Neural cell (in vitro differentiated cells): ENCODE results near the gene ACO2. TPM values are rescaled to one million over a fixed set of nuclear protein-coding genes. Genes with fewer than 3 reads are reported as not detected.
A peak's percentile ranks its signal among the peaks of the same experiment; 100 is the strongest.

ENCODE experiments used
- H2AFZ ChIP-seq: fragments of 200-600, 300-800 bp; sonication (generic), shearing (Covaris generic); 2 replicates; pipeline ENCODE4 v1.6.0; 2014; ENCODE audit warnings: low read depth, mild to moderate bottlenecking, antibody characterized with exemption, low read length, moderate library complexity
- H3F3A ChIP-seq: fragments of 200-600 bp; shearing (Covaris generic); 2 replicates; pipeline ENCODE4 v1.6.1; 2016; ENCODE audit warnings: mild to moderate bottlenecking, moderate library complexity, mixed read lengths, antibody characterized with exemption, low read length; ENCODE audit not compliant: insufficient read depth, poor library complexity, severe bottlenecking
- H3K27ac ChIP-seq: fragments of 200-600, 300-800 bp; sonication (generic), shearing (Covaris generic); 2 replicates; pipeline ENCODE4 v1.5.1; 2014; ENCODE audit warnings: mild to moderate bottlenecking, low read length, moderate library complexity
- H3K27me3 ChIP-seq: fragments of 300-800, 200-600 bp; sonication (generic), shearing (Covaris generic); 2 replicates; pipeline ENCODE4 v1.6.0; 2014; ENCODE audit warnings: mild to moderate bottlenecking, low read depth, low read length, moderate library complexity; ENCODE audit not compliant: insufficient read depth
- H3K36me3 ChIP-seq: fragments of 300-800, 200-600 bp; sonication (generic), shearing (Covaris generic); 2 replicates; pipeline ENCODE4 v1.5.1; 2014; ENCODE audit warnings: mild to moderate bottlenecking, antibody characterized with exemption, low read length, moderate library complexity; ENCODE audit not compliant: insufficient read depth
- H3K4me2 ChIP-seq: fragments of 300-800, 200-600 bp; sonication (generic), shearing (Covaris generic); 2 replicates; pipeline ENCODE4 v1.6.0; 2014; ENCODE audit warnings: mild to moderate bottlenecking, low read length
- H3K4me3 ChIP-seq: fragments of 300-800, 200-600 bp; sonication (generic), shearing (Covaris generic); 2 replicates; pipeline ENCODE4 v1.5.1; 2014; ENCODE audit warnings: mild to moderate bottlenecking, low read length, moderate library complexity
- H3K79me2 ChIP-seq: fragments of 200-600 bp; shearing (Covaris generic); replicated peaks from 2 replicates; pipeline ENCODE4 v1.6.0; 2014; ENCODE audit warnings: mild to moderate bottlenecking, low read length, moderate library complexity; ENCODE audit not compliant: insufficient read depth
- H3K9ac ChIP-seq: fragments of 300-800, 200-600 bp; sonication (generic), shearing (Covaris generic); 2 replicates; pipeline ENCODE4 v1.6.1; 2016; ENCODE audit warnings: mild to moderate bottlenecking, low read length, mixed read lengths
- H3K9me2 ChIP-seq: fragments of 200-600 bp; shearing (Covaris generic); 2 replicates; pipeline ENCODE4 v1.6.1; 2016; ENCODE audit warnings: mild to moderate bottlenecking, low read length, mixed read lengths; ENCODE audit not compliant: insufficient read depth
- H3K9me3 ChIP-seq: fragments of 200-600, 300-800 bp; sonication (generic), shearing (Covaris generic); 2 replicates; pipeline ENCODE4 v1.6.1; 2016; ENCODE audit warnings: mild to moderate bottlenecking, mixed run types, low read length, moderate library complexity, mixed read lengths
- H4K20me1 ChIP-seq: fragments of 200-600 bp; shearing (Covaris generic); 2 replicates; pipeline ENCODE4 v1.6.1; 2016; ENCODE audit warnings: mild to moderate bottlenecking, mixed run types; ENCODE audit not compliant: insufficient read depth
- CTCF ChIP-seq: fragments of 450-650 bp; IDR thresholded peaks from 2 replicates; pipeline ENCODE4 v1.5.1; 2014; ENCODE audit warnings: antibody characterized with exemption, mild to moderate bottlenecking, moderate library complexity; ENCODE audit not compliant: poor library complexity, severe bottlenecking
- EP300 ChIP-seq: fragments of 450-650 bp; conservative IDR thresholded peaks from 2 replicates; pipeline ENCODE4 v1.6.1; 2014; ENCODE audit warnings: antibody characterized with exemption, mild to moderate bottlenecking, moderate library complexity; ENCODE audit not compliant: poor library complexity, severe bottlenecking
- EZH2 ChIP-seq: fragments of 200-600, 300-800 bp; shearing (Covaris generic), sonication (generic); IDR thresholded peaks from 2 replicates; pipeline ENCODE4 v1.6.1; 2014; ENCODE audit warnings: antibody characterized with exemption, low read length, borderline replicate concordance, mild to moderate bottlenecking; ENCODE audit not compliant: insufficient read depth, poor library complexity, severe bottlenecking
- MXI1 ChIP-seq: fragments of 450-650 bp; conservative IDR thresholded peaks from 2 replicates; pipeline ENCODE4 v1.6.1; 2014; ENCODE audit warnings: antibody characterized with exemption, mild to moderate bottlenecking; ENCODE audit not compliant: poor library complexity, severe bottlenecking
- POLR2AphosphoS5 ChIP-seq: IDR thresholded peaks from 2 replicates; pipeline ENCODE4 v1.6.1; 2012
- REST ChIP-seq: IDR thresholded peaks from 2 replicates; pipeline ENCODE4 v1.6.1; 2012; ENCODE audit warnings: borderline replicate concordance
- TAF1 ChIP-seq: IDR thresholded peaks from 2 replicates; pipeline ENCODE4 v1.6.1; 2012; ENCODE audit warnings: low read depth
- polyA plus RNA-seq: library from polyadenylated mRNA; depleted of rRNA; stranded (reverse); fragments of >200 nt; gene quantifications from 2 replicates; pipeline ENCODE4 v1.2.3, GENCODE V29; 2014

Gene ACO2
- polyA plus RNA-seq, 1 donor from 2014 or later, result 72.3 TPM

DNA sequence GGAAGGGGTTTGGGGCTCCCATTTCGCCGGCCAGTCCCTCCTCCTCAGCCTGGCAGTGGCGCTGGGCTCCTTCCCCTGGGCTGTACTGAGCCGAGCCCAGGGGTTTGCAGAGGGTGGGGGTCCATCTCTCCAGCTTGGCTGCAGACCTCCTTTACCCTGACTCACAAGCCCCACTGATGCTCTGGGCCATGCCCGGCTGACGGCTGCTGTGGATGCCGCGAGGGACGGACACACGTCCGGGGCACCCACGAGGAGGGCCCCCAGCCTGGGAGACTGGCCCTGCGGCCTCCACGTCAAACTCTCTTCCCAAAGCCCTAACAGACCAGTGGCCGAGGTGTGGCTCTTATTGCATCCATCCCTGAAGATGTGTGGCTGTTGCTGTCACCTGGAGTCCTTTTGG, 106.6 kb downstream of the ACO2 start:
- no peak overlapping the region for H2AFZ ChIP-seq
- H3K4me2 ChIP-seq, result no peak overlapping the region
- no peaks in the 10 kb centered on the region for H3K9me2 ChIP-seq
- no peaks in the 10 kb centered on the region for H4K20me1 ChIP-seq
- TF ChIP-seq EP300 (no peak), POLR2AphosphoS5 (no peak), CTCF (no peak), REST (no peak)
- no peak overlapping the region for H3K9ac ChIP-seq
- H3K27me3 ChIP-seq, result no peaks in the 10 kb centered on the region
- no peaks in the 10 kb centered on the region for H3K79me2 ChIP-seq
- H3K4me3 ChIP-seq, result no peak overlapping the region
- no peaks in the 10 kb centered on the region for H3K36me3 ChIP-seq
- no peaks in the 10 kb centered on the region for H3K9me3 ChIP-seq
- H3F3A ChIP-seq, result no peaks in the 10 kb centered on the region
- no peak overlapping the region for H3K27ac ChIP-seq

GRCh38 chr22:41576877-41577276, 108.0 kb downstream of the ACO2 start:
- TF ChIP-seq CTCF, result peak; percentile 39
- TF ChIP-seq TAF1, result no peak
- H3K27me3 ChIP-seq, result no peaks in the 10 kb centered on the region
- no peaks in the 10 kb centered on the region for H4K20me1 ChIP-seq
- no peak overlapping the region for H3K4me2 ChIP-seq
- H2AFZ ChIP-seq, result no peak overlapping the region
- no peak overlapping the region for H3K9ac ChIP-seq
- H3K36me3 ChIP-seq, result no peaks in the 10 kb centered on the region
- H3F3A ChIP-seq, result no peaks in the 10 kb centered on the region
- no peak overlapping the region for H3K4me3 ChIP-seq
- no peaks in the 10 kb centered on the region for H3K9me3 ChIP-seq
- no peak overlapping the region for H3K27ac ChIP-seq
- H3K79me2 ChIP-seq, result no peaks in the 10 kb centered on the region
- H3K9me2 ChIP-seq, result no peaks in the 10 kb centered on the region

- no peak overlapping the region for H3K4me2 ChIP-seq
- no peak for TF ChIP-seq MXI1
- TF ChIP-seq EZH2, result no peak
- TF ChIP-seq REST, result no peak
- no peak for TF ChIP-seq POLR2AphosphoS5
- no peaks in the 10 kb centered on the region for H3K9me2 ChIP-seq
- no peaks in the 10 kb centered on the region for H3K79me2 ChIP-seq
- H4K20me1 ChIP-seq, result no peaks in the 10 kb centered on the region
- no peak overlapping the region for H3K4me3 ChIP-seq
- no peak overlapping the region for H3K27ac ChIP-seq
- no peak overlapping the region for H2AFZ ChIP-seq
- no peaks in the 10 kb centered on the region for H3K27me3 ChIP-seq
- H3K36me3 ChIP-seq, result no peaks in the 10 kb centered on the region
- no peak overlapping the region for H3K9ac ChIP-seq
- no peaks in the 10 kb centered on the region for H3F3A ChIP-seq
- no peaks in the 10 kb centered on the region for H3K9me3 ChIP-seq
These were observed 109.2 kb downstream of the ACO2 start for GRCh38 chr22:41578114-41578513.
